ENCODE data around the gene DMXL1.

DMXL1 gene

DNA sequence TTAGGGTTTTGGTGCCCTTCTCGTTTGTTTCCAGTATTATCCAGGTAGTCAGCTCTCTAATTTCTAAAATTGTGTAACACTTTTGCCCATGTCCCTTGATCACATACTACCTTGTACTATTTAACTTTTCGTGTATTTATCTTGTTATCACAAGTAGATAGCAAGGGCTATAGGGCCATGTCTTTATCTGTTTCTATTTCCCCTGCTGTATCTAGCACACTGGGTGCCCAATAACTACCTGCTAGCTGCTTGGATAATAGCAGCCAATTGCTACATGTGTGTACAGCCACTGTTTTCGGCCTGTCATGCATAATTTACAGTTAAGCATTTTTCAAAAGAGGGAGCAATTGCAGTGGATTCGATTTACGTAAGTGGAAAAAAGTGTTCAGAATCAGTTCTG, 220.2 kb downstream of the DMXL1 start:
- DNase-seq (ENCODE audit: extremely low read depth, low read depth): no peak
- TF ChIP-seq, protein P1, sequence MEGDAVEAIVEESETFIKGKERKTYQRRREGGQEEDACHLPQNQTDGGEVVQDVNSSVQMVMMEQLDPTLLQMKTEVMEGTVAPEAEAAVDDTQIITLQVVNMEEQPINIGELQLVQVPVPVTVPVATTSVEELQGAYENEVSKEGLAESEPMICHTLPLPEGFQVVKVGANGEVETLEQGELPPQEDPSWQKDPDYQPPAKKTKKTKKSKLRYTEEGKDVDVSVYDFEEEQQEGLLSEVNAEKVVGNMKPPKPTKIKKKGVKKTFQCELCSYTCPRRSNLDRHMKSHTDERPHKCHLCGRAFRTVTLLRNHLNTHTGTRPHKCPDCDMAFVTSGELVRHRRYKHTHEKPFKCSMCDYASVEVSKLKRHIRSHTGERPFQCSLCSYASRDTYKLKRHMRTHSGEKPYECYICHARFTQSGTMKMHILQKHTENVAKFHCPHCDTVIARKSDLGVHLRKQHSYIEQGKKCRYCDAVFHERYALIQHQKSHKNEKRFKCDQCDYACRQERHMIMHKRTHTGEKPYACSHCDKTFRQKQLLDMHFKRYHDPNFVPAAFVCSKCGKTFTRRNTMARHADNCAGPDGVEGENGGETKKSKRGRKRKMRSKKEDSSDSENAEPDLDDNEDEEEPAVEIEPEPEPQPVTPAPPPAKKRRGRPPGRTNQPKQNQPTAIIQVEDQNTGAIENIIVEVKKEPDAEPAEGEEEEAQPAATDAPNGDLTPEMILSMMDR (IDR thresholded peaks at IDR 0.05; ENCODE audit: low read depth, low read length): no peak

DNA sequence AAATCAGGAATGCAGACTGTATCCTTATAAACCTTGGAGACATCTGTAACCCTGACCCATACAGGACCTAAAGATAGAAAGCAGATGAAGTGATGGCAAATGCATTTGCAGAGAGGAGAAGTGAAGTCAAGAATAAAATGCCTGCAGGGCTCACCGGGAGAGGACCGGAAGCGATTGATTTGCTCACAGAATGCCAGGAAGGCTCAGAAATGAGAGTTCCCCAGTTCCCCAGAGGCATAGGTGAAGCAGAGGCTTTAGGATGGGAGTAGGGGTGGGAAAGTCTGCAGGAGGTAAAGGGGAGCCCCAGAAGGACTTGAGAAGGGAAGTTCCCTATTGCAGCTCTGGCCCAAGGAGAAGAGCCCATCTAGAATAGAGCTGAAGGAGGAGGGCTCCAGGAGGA, 221.0 kb downstream of the DMXL1 start:
- TF ChIP-seq, protein P1 (IDR thresholded peaks at IDR 0.05; ENCODE audit: low read depth, low read length): no peak
- no peak for DNase-seq (ENCODE audit: extremely low read depth, low read depth)

DNA sequence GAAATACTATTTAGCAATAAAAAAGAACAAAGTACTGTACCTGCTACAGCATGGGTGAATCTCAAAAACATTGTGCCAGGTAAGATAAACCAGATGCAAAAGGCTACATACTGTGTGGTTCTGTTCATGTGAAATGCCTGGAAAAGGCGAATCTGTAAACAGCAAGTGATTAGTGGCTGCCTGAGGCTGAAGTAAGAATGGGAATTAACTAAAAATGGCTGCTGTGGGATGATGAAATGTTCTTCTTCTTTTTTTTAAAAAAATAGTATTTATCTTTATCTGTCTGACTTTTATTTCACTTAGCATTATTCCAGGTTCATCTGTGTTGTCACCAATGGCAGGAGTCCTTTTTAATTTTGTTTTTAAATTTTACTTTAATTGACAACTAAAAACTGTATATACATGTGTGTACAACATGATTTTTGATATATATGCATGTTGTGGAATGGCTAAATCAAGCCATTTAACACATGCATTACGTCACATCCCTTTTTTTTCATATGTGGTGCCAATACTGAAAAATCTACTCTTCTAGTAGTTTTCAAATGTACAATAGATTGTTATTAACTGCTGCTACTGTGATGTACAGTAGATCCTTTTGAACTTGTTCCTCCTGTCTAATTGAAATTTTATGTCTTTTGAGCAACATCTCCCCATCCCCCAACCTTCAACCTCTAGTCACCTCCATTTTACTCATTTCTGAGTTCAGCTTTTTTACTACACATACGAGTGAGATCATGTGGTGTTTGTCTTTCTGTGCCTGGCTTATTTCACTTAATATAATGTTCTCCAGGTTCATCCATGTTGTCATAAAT, 222.0 kb downstream of the DMXL1 start:
- TF ChIP-seq, protein P1 (IDR thresholded peaks at IDR 0.05; ENCODE audit: low read depth, low read length): no peak
- no peak for DNase-seq (ENCODE audit: extremely low read depth, low read depth)

DNA sequence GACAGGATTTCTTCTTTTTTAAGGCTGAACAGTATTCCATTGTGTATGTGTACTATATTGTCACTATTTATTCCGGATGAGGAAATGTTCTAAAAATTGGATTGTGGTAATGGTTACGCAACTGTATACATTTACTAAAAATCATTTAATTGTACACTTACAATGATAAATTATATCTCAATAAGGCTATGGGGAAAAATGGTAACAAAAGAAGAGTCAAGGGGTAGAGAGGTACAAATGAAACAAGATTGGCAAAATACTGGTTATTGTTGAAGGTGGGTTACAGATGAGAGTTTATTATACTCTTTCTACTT, 222.6 kb downstream of the DMXL1 start:
- no peak for DNase-seq (ENCODE audit: extremely low read depth, low read depth)

More for the DNA sequence above, 222.6 kb downstream of the DMXL1 start:
- TF ChIP-seq, protein P1 (IDR thresholded peaks at IDR 0.05; ENCODE audit: low read depth, low read length): no peak

All from AG09319 (cell line).